HG03066 (cell line): ENCODE measurements around the gene TSPAN15.
"Not testable (repeated sequence)": the region's sequence is repeated elsewhere in the genome, so short reads cannot be mapped to it uniquely, and the experiment has no call there.

Experiments
- ATAC-seq: cut with Tn5 transposase; IDR thresholded peaks from one replicate; pipeline ENCODE4 v1.9.1; 2021; ENCODE audit warnings: low read depth; ENCODE audit not compliant: unreplicated experiment

The TSPAN15 gene

DNA sequence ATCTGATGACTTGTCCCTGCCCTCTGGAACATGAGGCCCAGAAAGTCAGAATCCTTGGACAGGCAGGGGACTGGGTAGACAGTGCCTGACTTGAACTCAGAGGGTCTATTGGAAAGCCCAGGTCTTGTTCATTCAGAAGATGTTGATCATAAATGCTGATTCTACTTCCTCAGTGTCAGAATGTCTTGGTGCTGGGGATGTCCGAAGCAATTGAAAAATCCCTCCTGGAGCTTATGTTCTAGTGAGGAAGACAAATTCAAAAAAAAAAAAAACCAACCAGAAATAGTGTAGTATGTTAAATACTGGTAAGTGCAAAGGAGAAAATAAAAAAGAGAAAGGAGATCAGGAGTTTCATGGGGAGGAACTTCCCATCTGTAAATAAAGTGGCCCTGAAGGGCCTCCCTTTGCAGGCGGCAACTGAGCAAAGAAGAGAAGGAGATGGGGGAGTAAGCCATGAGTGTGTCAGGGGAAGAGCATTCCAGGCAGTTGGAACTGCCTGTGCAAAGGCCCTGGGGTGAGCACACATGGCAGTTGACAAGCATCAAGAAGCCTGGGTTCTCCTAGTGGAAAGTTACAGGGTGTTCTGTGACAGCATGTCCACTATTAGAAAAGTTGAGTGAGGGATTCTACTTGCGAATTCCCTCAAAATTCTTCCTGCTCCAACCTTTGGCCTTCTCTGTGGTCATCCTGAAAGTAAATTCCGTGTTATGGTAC is 30.7 kb downstream of the TSPAN15 start:
- ATAC-seq = no peak

DNA sequence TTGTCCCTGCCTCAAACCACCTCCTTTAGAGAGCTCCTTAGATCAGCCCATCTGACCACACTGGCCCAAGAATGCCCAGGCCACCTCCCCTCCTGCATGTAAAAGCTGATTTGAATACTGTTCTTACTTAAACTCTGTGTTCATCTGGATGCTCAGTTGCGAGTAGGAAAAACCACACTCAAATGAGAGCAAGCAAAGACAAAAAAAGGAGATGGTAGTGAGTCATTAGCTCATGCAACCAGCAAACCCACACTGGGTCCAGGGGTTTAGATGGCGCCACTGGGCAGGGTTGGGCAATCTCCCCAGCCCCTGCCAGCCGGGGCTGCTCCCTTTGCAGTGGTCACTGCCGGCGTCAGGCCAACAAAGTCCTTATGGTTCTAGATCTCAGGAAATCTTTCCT is 32.7 kb downstream of the TSPAN15 start:
- ATAC-seq = no peak

DNA sequence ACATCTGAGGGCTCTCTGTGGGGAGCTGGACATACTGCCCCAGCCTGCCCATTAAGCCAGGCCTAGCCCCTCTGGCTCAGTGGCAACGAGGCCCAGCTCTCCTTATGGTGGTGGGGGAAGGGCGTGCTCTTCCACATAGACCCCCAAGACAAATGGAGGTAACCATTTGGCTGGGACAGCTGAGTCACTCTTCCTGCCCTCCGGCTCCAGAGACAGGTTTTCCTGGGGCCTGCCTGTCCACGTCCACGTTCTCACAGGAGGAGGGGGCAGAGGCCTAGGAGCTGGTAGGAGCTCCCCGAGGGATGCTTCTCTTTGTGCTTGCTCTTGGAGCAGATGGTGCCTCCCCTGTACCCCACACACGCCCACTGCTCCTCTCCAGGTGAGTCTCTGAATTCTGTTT is 33.5 kb downstream of the TSPAN15 start:
- ATAC-seq = no peak

GRCh38 chr10:69486922-69487730 is 35.9 kb downstream of the TSPAN15 start:
- ATAC-seq = no peak

DNA sequence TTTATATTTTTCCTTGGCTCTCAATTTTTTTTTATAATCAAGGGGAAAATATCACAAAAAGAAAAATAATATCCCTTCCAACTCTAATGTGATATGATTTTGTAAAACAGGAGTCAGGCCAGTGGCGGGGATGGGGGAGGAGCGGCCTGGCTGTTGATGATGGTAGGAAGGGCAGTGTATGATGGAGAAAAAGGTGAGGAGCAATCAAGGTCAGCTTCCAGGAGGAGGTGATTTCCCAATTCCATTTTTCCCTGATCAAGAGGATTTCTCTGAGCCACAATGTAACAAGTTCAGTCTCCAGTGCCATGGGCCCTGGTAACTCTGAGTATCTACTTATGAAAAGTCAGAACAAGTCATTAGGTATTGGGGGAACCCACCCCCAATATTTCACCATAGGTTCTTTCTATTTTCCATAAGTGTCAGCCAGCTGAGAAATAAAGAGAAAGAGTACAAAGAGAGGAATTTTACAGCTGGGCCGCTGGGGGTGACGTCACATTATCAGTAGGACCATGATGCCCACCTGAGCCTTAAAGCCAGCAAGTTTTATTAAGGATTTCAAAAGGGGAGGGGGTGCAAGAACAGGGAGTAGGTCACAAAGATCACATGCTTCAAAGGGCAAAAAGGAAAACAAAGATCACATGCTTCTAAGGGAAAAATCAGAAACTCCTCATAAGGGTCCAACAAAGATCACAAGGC is 37.0 kb downstream of the TSPAN15 start:
- not testable (repeated sequence) for ATAC-seq

GRCh38 chr10:69488856-69489255 is 37.6 kb downstream of the TSPAN15 start:
- ATAC-seq = not testable (repeated sequence)

GRCh38 chr10:69489506-69490090 is 38.3 kb downstream of the TSPAN15 start:
- ATAC-seq = no peak

DNA sequence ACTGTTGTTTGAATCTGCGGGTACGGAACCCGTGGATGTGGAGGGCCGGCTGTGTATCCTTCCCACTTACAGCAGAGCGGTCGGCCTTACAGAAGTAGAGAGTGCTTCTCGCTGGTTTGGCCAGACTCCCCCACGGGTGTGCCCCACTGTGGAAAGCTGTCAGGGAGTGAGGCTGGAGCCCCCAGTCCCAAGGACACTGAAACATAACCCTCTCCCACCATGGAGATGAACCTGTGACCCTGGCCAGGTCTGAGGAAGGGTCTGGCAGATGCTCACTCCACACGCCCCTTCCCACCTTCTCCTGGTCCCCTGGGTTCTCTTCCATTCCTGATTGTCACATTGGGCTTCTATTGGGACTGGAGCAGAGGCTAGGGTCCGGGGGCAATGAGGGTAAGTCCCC is 39.6 kb downstream of the TSPAN15 start:
- no peak for ATAC-seq

DNA sequence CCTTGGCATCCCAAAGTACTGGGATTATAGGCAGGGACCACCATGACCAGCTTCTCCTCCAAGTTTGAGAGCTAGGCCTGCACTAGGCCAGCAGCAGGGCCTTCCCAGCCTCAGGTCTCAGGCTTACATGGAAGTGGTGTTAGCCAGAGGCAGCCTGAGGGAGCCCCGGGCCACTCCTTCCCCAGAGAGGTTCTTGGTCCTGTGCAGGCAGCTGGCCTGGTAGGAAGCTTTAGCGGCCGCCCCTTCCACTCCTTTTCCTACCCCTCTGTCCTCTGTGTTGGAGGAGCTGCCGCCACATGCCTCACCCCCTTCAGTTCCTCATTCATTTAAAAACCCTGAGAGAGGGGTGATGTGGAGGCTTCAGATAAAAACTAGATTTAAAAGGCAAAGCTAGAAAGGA is 40.3 kb downstream of the TSPAN15 start:
- ATAC-seq = no peak

GRCh38 chr10:69492091-69492745 is 41.0 kb downstream of the TSPAN15 start:
- no peak for ATAC-seq

- ATAC-seq = no peak
Observed at GRCh38 chr10:69492746-69493462, 41.6 kb downstream of the TSPAN15 start.

DNA sequence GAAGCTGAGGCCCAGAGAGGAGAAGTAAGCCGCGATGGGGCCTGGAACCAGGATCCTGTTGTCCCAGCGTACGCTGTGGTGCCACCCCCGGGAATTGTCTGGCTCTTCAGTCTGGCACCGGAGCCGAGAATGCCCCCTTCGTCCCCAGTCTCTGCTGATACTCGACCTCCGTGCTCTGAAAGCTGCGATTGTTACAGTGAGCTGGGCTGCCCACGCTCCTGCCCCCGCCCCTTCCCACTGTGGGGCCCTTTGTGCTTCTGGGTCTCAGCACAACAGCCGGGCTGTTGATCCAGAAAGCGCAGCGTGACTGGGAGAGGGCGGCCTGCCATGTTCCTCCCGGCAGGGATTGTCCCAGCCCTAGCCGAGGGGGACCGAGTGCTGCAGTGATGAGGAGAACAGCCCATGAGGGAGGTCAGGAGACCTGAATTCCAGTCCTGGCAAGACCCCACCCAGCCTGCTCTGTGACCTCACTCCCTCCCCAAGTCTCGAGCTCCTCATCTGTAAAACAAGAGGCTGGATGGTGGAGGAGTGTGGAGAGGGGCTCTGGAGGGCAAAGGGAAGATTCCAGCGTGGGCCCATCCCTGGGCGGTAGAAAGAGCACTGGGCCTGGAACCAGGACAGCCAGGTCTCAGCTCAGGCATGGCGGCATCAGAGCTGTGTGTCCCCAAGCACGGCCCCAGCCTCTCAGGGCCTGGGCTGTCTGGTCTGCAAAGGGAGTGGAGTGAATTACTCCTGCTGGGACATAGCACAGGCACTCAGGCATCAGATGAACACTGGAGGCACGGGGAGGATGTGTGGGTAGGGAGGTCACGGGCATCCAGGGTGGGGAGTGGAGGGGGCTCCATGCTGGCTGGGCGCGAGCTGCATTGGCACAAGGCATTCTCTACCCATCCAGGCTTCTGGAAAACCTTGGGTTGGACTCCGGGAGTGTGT is 43.6 kb downstream of the TSPAN15 start:
- ATAC-seq = no peak

GRCh38 chr10:69495666-69496065 is 44.4 kb downstream of the TSPAN15 start:
- ATAC-seq = no peak

DNA sequence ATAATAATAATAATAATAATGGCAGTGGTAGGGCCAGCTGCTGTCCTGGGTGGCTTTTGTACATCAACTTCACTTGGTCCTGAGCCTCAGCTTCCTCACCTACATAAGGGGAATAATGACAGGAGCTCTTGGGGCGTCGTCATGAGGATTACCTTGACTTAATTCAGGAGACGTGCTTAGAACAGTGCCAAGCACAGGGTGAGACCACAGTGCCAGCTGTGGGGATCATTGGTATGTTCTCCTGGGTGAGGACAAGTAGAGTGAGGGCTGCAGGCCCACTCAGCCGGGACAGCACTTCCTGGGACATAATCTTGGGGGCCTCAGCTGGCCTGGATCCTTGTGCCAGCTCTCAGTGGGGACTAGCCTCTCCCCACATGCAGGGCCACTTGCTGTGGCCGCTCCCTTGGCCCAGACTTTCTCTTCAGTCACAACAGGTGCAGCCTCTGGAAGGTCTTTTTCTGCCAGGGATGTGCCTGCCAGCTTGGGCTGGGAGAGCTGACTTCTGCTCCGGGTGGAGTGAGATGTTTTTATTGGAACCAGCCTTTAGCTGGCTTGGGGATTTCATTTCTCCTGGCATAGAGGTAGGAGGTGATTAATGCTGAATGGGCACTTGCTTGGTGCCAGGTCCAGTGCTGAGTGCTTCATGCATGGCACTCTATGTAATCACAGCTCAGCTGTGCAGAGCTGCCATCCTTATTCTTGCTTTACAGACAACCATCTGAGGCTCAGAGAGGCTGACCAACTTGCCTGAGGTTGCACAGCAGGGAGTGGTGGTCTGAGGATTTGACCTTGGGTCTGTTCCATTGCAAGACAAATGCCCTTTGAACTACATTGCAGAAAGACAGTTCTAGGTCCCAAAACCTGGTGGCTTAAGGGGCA is 45.3 kb downstream of the TSPAN15 start:
- ATAC-seq = no peak

DNA sequence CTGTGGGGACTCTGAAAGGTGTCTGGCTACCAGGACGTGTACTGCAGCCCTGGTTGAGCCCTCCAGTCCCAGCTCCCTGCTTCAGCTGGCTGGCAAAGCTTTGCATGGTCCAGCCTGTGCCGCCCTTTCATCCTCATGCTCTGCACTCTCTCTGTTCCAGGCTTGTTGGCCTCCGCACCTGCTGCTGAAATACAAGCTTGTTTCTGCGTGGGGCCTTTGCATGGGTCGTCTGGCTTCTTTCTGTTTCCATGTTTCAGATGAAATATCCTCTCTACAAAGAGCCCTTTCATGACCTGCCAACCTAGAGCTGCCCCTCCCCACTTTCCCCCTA is 45.9 kb downstream of the TSPAN15 start:
- no peak for ATAC-seq

GRCh38 chr10:69497611-69498390 is 46.5 kb downstream of the TSPAN15 start:
- ATAC-seq = no peak

- no peak for ATAC-seq
Observed at GRCh38 chr10:69498711-69499471, 47.6 kb downstream of the TSPAN15 start.
